ENCODE results near the gene CIB4.

The CIB4 gene

GRCh38 chr2:26578581-26578980 is 62.6 kb downstream of the CIB4 start:
- TF ChIP-seq GATA1 (IDR thresholded peaks at IDR 0.05; ENCODE audit: low read depth, low read length) (no peak), POLR2A (IDR thresholded peaks at IDR 0.05; ENCODE audit: low read length) (no peak)
- DNase-seq = no peak

- no peak for TF ChIP-seq GATA1 (IDR thresholded peaks at IDR 0.05; ENCODE audit: low read depth, low read length)
- no peak for TF ChIP-seq POLR2A (IDR thresholded peaks at IDR 0.05; ENCODE audit: low read length)
These were observed 63.1 kb downstream of the CIB4 start for GRCh38 chr2:26578113-26578458.

DNA sequence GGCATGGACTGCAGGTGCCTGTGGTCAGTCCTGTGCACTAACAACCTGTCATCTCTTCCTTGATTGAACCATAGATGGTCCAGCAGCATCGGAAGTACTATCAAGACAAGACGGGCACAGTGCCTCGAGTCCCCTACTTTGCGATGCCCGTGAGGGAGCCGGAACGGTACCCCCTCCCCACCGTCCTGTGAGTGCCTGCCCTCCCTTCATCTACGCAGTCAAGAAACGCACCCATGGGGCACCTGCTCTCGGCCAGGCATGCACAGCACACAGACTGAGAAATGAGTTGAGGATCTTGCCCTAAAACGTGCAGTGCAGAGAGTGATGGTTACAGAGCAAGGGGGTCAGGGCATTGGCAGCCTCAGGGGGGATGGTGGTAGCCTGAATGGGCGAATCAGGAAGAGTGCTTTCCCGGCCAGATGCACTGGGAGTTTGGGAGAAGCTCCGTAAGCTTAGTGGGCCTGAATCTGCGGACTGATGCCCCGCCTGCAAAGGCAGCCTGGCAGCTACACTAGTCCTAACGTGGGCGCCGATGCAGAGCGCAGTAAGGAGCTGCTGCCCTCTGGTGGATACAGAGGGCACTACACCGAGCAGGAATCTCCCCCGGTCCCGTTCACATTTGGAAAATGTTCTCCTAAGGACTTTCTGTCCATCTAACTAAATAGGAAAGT is 63.6 kb downstream of the CIB4 start:
- peak; percentile 43 to 74 for DNase-seq
- TF ChIP-seq GATA1 (IDR thresholded peaks at IDR 0.05; ENCODE audit: low read depth, low read length) = no peak
- TF ChIP-seq POLR2A (IDR thresholded peaks at IDR 0.05; ENCODE audit: low read length) = no peak

More at GRCh38 chr2:26578113-26578458, 63.1 kb downstream of the CIB4 start:
- DNase-seq = no peak

GRCh38 chr2:26576565-26577441 is 64.4 kb downstream of the CIB4 start:
- no peak for DNase-seq
- TF ChIP-seq GATA1 (IDR thresholded peaks at IDR 0.05; ENCODE audit: low read depth, low read length) (no peak), POLR2A (IDR thresholded peaks at IDR 0.05; ENCODE audit: low read length) (no peak)

- no peak for DNase-seq
- TF ChIP-seq GATA1 (IDR thresholded peaks at IDR 0.05; ENCODE audit: low read depth, low read length) (no peak), POLR2A (IDR thresholded peaks at IDR 0.05; ENCODE audit: low read length) (no peak)
These were observed 65.2 kb downstream of the CIB4 start for GRCh38 chr2:26575836-26576564.

- no peak for DNase-seq
- no peak for TF ChIP-seq POLR2A (IDR thresholded peaks at IDR 0.05; ENCODE audit: low read length)
- no peak for TF ChIP-seq GATA1 (IDR thresholded peaks at IDR 0.05; ENCODE audit: low read depth, low read length)
These were observed 66.1 kb downstream of the CIB4 start for GRCh38 chr2:26574900-26575560.

DNA sequence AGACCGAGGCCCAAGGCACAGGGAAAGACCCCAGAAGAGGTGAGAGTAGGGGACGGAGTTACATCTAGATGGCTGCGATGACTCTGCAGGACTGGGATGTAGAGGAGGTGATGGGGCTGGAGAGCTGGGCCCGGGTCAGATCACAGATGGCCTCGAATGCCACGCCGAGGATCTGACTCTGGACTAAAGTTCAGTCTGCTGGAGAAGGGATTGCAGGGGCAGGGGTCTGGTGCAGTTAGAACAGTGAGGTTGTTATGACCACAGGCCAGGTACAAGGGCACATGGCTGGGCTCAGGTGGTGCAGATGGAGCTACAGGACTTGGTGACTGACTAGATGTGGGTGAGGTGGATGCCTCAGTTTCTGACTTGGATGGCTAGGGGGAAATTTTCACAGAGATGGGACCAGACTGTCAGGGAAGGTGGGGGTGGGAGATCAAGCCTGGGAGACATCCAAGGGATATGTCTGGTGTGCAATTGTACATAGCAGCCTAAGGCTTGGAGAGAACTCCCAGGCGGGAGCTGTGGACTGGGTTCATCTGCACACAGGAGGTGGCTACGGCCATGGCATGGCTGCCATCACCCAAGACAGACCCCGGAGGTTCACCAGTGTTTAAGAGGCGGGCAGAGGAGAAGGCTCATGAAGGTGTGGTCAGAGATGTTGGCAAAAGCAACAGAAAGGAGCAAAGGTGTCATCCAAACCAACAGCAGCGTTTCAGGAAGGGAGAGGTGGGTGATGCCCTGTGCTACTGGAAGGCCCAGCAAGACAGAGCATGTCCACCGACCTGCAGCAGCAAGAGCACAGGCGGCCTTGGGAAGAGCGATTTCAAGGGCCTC is 66.9 kb downstream of the CIB4 start:
- DNase-seq = no peak
- TF ChIP-seq GATA1 (IDR thresholded peaks at IDR 0.05; ENCODE audit: low read depth, low read length) = no peak
- no peak for TF ChIP-seq POLR2A (IDR thresholded peaks at IDR 0.05; ENCODE audit: low read length)

DNA sequence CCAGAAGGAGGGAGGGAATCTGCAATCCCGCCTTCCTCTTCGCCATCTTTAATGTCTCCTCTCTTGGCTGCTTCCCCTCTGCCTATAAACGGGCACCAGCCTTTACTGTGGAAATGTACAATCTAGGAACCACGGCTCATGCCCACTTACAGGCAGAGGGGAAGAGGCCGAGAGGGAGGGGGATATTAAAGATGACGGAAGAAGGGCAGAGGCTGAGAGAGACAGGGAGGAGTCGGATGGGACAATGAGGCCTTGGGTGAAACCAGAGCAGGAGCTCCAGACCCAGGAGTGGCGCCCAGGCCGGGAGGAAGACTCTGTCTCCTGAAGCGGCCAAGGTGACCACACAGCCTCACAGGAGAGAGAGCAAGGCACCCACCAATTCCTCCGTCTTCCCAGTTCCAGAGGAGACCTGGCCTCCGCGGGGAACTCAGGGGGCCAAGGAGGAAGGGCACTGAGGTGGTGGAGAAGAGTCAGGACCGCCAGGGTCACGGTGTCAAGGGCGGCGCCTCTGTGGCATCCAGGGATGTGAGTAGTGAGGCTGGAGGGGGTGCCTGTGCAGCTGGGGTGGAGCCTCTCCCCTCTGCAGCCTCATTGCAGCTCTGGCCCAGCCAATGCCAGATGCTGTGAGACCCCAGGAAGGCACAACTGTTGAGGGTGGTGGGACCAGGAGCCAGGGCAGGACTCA is 67.8 kb downstream of the CIB4 start:
- DNase-seq = no peak
- TF ChIP-seq GATA1 (IDR thresholded peaks at IDR 0.05; ENCODE audit: low read depth, low read length) = no peak
- no peak for TF ChIP-seq POLR2A (IDR thresholded peaks at IDR 0.05; ENCODE audit: low read length)

DNA sequence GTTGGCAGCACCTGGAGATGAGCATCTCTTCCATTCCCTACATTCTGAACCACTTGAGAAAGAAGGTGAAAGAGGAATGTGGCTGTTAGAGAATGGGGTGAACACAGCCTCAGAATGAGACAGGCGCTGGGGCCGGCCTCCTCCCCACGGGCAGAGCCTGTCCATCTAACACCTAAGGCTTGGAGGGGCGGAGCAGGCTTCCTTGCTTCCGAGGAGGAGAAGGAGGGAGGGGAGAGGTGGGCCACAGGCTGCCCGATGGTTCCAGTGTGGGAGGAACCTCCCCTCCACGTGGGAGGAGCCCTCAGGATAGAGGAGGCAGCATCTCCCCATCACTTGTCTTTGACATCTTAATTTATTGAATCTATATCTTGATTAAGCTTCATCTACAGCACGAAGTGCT is 68.6 kb downstream of the CIB4 start:
- no peak for DNase-seq
- no peak for TF ChIP-seq GATA1 (IDR thresholded peaks at IDR 0.05; ENCODE audit: low read depth, low read length)
- TF ChIP-seq POLR2A (IDR thresholded peaks at IDR 0.05; ENCODE audit: low read length) = no peak

DNA sequence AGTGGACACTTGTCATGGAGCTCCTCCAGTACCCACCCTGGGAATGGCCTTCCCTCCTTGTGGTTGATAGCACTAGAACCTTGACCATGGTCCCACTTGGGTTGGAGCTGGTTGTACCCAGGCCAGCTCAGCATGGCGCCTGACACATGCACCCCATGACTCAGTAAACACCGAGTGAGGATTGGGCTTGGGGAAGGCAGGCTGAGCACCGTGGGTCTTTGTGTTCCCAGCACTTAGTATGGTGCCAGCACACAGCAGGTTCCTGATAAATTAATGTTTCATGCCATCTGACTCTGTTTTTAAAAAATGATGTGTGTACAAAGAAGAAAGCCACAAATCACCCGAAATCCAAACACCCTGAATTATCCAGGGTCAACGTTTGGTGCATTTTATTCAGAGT is 69.8 kb downstream of the CIB4 start:
- TF ChIP-seq GATA1 (IDR thresholded peaks at IDR 0.05; ENCODE audit: low read depth, low read length) (no peak), POLR2A (IDR thresholded peaks at IDR 0.05; ENCODE audit: low read length) (no peak)
- no peak for DNase-seq

DNA sequence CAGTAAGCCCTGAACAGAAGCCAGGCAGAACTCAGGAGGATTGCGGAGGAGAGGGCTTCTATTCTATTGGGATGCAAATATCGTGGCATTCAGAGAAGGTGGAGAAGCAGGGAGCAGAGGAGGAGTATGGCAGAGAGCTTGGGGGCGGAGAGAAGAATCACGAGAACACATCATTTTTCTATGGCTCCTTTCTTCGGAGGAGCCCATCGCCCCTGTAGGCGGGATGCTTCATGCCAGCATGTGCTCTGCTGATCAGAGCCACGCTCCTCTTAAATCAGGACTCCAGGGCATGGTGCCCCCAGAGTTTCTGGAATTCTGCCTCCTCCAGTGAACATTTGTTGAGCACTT is 71.1 kb downstream of the CIB4 start:
- DNase-seq = no peak
- no peak for TF ChIP-seq GATA1 (IDR thresholded peaks at IDR 0.05; ENCODE audit: low read depth, low read length)

DNA sequence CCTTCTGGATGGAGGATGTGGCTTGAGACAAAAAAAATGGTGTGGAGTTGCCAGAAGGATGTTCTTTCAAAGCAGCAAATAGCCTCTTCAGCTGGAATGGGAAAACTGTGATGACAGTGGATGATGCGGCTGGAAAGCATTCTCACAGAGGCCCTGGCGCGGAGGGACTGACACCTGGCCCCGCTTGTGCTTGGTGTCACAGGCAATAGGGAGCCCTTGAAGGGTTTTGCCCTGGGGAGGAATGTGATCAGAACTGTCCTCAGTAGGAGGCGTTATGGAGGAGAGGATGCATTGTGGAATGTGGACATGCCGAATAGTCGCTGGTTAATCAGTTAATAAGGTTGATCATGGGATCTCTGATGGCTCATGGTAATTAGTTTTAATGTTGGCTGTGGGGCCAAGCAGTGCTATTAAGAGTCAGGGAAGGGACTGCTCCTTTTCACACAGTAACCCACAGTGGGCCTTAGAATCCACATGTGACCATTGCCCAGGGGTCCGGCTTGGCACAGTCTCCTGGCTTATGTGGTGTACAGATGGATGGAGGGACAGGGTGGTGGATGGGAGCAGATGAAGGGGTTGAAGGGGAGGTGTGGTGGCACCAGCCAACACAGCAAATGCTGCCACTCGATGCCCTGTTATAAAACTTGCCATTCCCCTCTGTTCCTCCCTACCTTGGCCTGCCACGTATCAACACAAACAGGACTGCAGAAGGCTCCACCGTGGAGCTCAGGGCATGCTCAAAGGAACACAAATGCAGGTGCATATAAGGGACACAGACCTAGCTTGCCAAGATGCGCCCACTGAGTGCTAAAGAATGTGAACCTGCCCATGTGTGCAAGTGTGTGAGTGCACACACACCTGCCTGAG is 71.7 kb downstream of the CIB4 start:
- no peak for DNase-seq
- TF ChIP-seq POLR2A (IDR thresholded peaks at IDR 0.05; ENCODE audit: low read length) (no peak), GATA1 (IDR thresholded peaks at IDR 0.05; ENCODE audit: low read depth, low read length) (no peak)
